IMR-90 (cell line): ENCODE measurements around the gene CCDC167. TPM values are rescaled to one million over a fixed set of nuclear protein-coding genes. Genes with fewer than 3 reads are reported as not detected.

Source experiments
- ATAC-seq: fragments of 200-7000 bp; cut with Tn5 transposase; 2 replicates; pipeline ENCODE4 v1.9.1; 2020; ENCODE audit warnings: low read depth, mild to moderate bottlenecking, moderate library complexity
- BruUV-seq: library from RNA; stranded (reverse); fragments of 400-500 nt; replicated peaks from 2 replicates; lab custom pipeline; 2021; lab: Mats Ljungman, UMichigan
- CTCF ChIA-PET: fragments of 300-600 bp; formaldehyde crosslinking; extraction: SDS; loops from one replicate; lab custom pipeline; 2021; ENCODE audit warnings: antibody characterized with exemption; lab: Yijun Ruan, JAX
- POLR2A ChIA-PET: fragments of 300-600 bp; sonication (Branson Sonifier 250); formaldehyde crosslinking; loops from one replicate; lab custom pipeline; 2022; ENCODE audit warnings: antibody characterized with exemption; ENCODE audit not compliant: unreplicated experiment; lab: Charles Lee
- DNase-seq: peaks from one replicate; pipeline ENCODE4 v3.0.0; 2013
- H2AFZ ChIP-seq: replicated peaks from 2 replicates; pipeline ENCODE3; 2013; ENCODE audit warnings: low read length, mild to moderate bottlenecking; ENCODE audit not compliant: poor library complexity
- H2AK5ac ChIP-seq: 2 replicates; pipeline ENCODE4 v1.6.1; 2013; ENCODE audit warnings: low read depth, low read length, inconsistent platforms
- H2AK9ac ChIP-seq: replicated peaks from 2 replicates; pipeline ENCODE3; 2013; ENCODE audit warnings: mild to moderate bottlenecking, low read depth, low read length, moderate library complexity; ENCODE audit not compliant: poor library complexity
- H2BK120ac ChIP-seq: 2 replicates; pipeline ENCODE4 v1.6.1; 2013; ENCODE audit warnings: low read depth, low read length, inconsistent platforms
- H2BK15ac ChIP-seq: 3 replicates; pipeline ENCODE4 v1.6.1; 2013; ENCODE audit warnings: low read depth, low read length, inconsistent platforms
- H2BK20ac ChIP-seq: 2 replicates; pipeline ENCODE4 v1.6.1; 2013; ENCODE audit warnings: low read depth, mild to moderate bottlenecking, inconsistent platforms, low read length, moderate library complexity
- H2BK5ac ChIP-seq: 2 replicates; pipeline ENCODE4 v1.6.1; 2013; ENCODE audit warnings: mild to moderate bottlenecking, low read depth, low read length, inconsistent platforms; ENCODE audit not compliant: poor library complexity, severe bottlenecking
- H3K14ac ChIP-seq: replicated peaks from 2 replicates; pipeline ENCODE4 v1.6.1; 2013; ENCODE audit warnings: low read depth, low read length, inconsistent platforms
- H3K18ac ChIP-seq: 2 replicates; pipeline ENCODE4 v1.6.1; 2013; ENCODE audit warnings: low read depth, low read length, control low read depth
- H3K23ac ChIP-seq: 2 replicates; pipeline ENCODE4 v1.6.1; 2013; ENCODE audit warnings: low read depth, low read length, inconsistent platforms
- H3K27ac ChIP-seq: 2 replicates; pipeline ENCODE4 v1.5.1; 2013; ENCODE audit warnings: mild to moderate bottlenecking, control low read depth, low read length; ENCODE audit not compliant: insufficient read depth
- H3K27me3 ChIP-seq: 2 replicates; pipeline ENCODE4 v1.6.1; 2013; ENCODE audit warnings: low read length; ENCODE audit not compliant: control insufficient read depth, insufficient read depth
- H3K36me3 ChIP-seq: 2 replicates; pipeline ENCODE4 v1.6.1; 2013; ENCODE audit warnings: low read length, mixed read lengths; ENCODE audit not compliant: control insufficient read depth, insufficient read depth
- H3K4ac ChIP-seq: 2 replicates; pipeline ENCODE4 v1.6.1; 2013; ENCODE audit warnings: low read depth, low read length, inconsistent platforms
- H3K4me1 ChIP-seq: 2 replicates; pipeline ENCODE4 v1.6.1; 2013; ENCODE audit warnings: low read length, mixed read lengths; ENCODE audit not compliant: control insufficient read depth, insufficient read depth
- H3K4me2 ChIP-seq: 2 replicates; pipeline ENCODE4 v1.6.1; 2013; ENCODE audit warnings: low read depth, mild to moderate bottlenecking, control low read depth, low read length, moderate library complexity
- H3K4me3 ChIP-seq: 2 replicates; pipeline ENCODE4 v1.5.1; 2013; ENCODE audit warnings: low read depth, mild to moderate bottlenecking, control low read depth, low read length, moderate library complexity; ENCODE audit not compliant: insufficient read depth
- H3K56ac ChIP-seq: 2 replicates; pipeline ENCODE4 v1.6.1; 2013; ENCODE audit warnings: low read length, inconsistent platforms; ENCODE audit not compliant: insufficient read depth; ENCODE audit errors: extremely low read depth
- H3K79me1 ChIP-seq, 2 experiments: 2 replicates each; pipeline ENCODE4 v1.6.1; 2013; ENCODE audit warnings: low read length in 2 of 2, inconsistent platforms in 1 of 2, low read depth in 1 of 2
- H3K9ac ChIP-seq: 2 replicates; pipeline ENCODE4 v1.6.1; 2013; ENCODE audit warnings: low read depth, low read length, control low read depth
- H3K9me1 ChIP-seq: 2 replicates; pipeline ENCODE4 v1.6.1; 2013; ENCODE audit warnings: low read length, inconsistent platforms; ENCODE audit not compliant: insufficient read depth
- H3K9me3 ChIP-seq: 2 replicates; pipeline ENCODE4 v1.6.1; 2013; ENCODE audit warnings: low read length; ENCODE audit not compliant: control insufficient read depth, insufficient read depth
- H4K20me1 ChIP-seq: 2 replicates; pipeline ENCODE4 v1.6.1; 2013; ENCODE audit warnings: low read length, inconsistent platforms; ENCODE audit not compliant: insufficient read depth
- H4K5ac ChIP-seq: 2 replicates; pipeline ENCODE4 v1.6.1; 2013; ENCODE audit warnings: mild to moderate bottlenecking, low read depth, low read length, control low read depth
- H4K8ac ChIP-seq, 2 experiments: 2 replicates each; pipeline ENCODE4 v1.6.1; 2013; ENCODE audit warnings: low read depth in 2 of 2, low read length in 2 of 2, control low read depth in 1 of 2, inconsistent platforms in 1 of 2
- H4K91ac ChIP-seq: 2 replicates; pipeline ENCODE4 v1.6.1; 2013; ENCODE audit warnings: low read depth, low read length, inconsistent platforms; ENCODE audit not compliant: insufficient read depth
- BHLHE40 ChIP-seq: fragments of 150-350 bp; IDR thresholded peaks from 2 replicates; pipeline ENCODE4 v1.6.1; 2016; ENCODE audit warnings: mild to moderate bottlenecking, low read depth, low read length
- CHD1 ChIP-seq: IDR thresholded peaks from 2 replicates; pipeline ENCODE4 v1.6.1; 2012; ENCODE audit warnings: low read depth, low read length, improper control_type of control experiment
- FOS ChIP-seq: fragments of 150-350 bp; IDR thresholded peaks from 2 replicates; pipeline ENCODE4 v1.6.1; 2016; ENCODE audit warnings: low read depth, low read length
- MAFK ChIP-seq: IDR thresholded peaks from 2 replicates; pipeline ENCODE4 v1.6.1; 2012; ENCODE audit warnings: low read depth, low read length, improper control_type of control experiment
- MAZ ChIP-seq: IDR thresholded peaks from 2 replicates; pipeline ENCODE4 v1.6.1; 2012; ENCODE audit warnings: low read depth, mild to moderate bottlenecking, low read length, improper control_type of control experiment, moderate library complexity, borderline replicate concordance
- NFE2L2 ChIP-seq: fragments of 150-350 bp; IDR thresholded peaks from 2 replicates; pipeline ENCODE4 v1.6.1; 2016; ENCODE audit warnings: low read depth, mild to moderate bottlenecking, low read length
- POLR2A ChIP-seq: IDR thresholded peaks from 2 replicates; pipeline ENCODE4 v1.6.1; 2012; ENCODE audit warnings: mild to moderate bottlenecking, low read depth, low read length
- RAD21 ChIP-seq: IDR thresholded peaks from 2 replicates; pipeline ENCODE4 v1.6.1; 2012; ENCODE audit warnings: low read length, improper control_type of control experiment
- RCOR1 ChIP-seq: IDR thresholded peaks from 2 replicates; pipeline ENCODE4 v1.6.1; 2012; ENCODE audit warnings: mild to moderate bottlenecking, low read length, improper control_type of control experiment; ENCODE audit not compliant: insufficient replicate concordance
- RFX5 ChIP-seq: IDR thresholded peaks from 2 replicates; pipeline ENCODE4 v1.8.0; 2012; ENCODE audit warnings: low read depth, mild to moderate bottlenecking, low read length, moderate library complexity
- SMC3 ChIP-seq: fragments of 150-350 bp; IDR thresholded peaks from 2 replicates; pipeline ENCODE4 v1.6.1; 2016; ENCODE audit warnings: low read depth, mild to moderate bottlenecking, antibody characterized with exemption, low read length, moderate library complexity
- USF2 ChIP-seq: fragments of 150-350 bp; IDR thresholded peaks from 2 replicates; pipeline ENCODE4 v1.6.1; 2017; ENCODE audit warnings: mild to moderate bottlenecking, antibody characterized with exemption, low read length, low read depth
- WGBS, 2 experiments: methylation state at CpG; one replicate each; pipeline versions ENCODE4 v1.1.5 to v1.1.7; 2013; ENCODE audit warnings: missing lambda C conversion rate in 2 of 2; ENCODE audit not compliant: insufficient read length in 1 of 2; ENCODE audit errors: extremely low coverage in 2 of 2; 5-methylcytosine and 5-hydroxymethylcytosine counted together
- dilution Hi-C: fragments of 300-500 bp; cut with HindIII; formaldehyde crosslinking; loops from one replicate; pipeline ENCODE4 v1.14.3; 2018; ENCODE audit warnings: low sequenced_read_pairs; ENCODE audit not compliant: unreplicated experiment
- in situ Hi-C: fragments of 300-500 bp; cut with MboI; formaldehyde crosslinking; loops from 3 replicates; pipeline ENCODE4 v1.14.3; 2019; ENCODE audit warnings: low sequenced_read_pairs, inconsistent platforms, mixed read lengths
- intact Hi-C: fragments of 100-400 bp; cut with micrococcal nuclease; formaldehyde crosslinking; loops from 2 replicates; pipeline ENCODE4 v1.10.0; 2022
- polyA plus RNA-seq, 3 experiments: library from polyadenylated mRNA; depleted of rRNA; stranded (reverse); fragments of >200 nt; gene quantifications; 2 replicates each; pipeline ENCODE4 v1.2.3, GENCODE V29; 2012; ENCODE audit warnings: low replicate concordance in 1 of 3
- total RNA-seq: library from RNA; depleted of rRNA; stranded (reverse); fragments of >200 nt; gene quantifications from 2 replicates; pipeline ENCODE4 v1.2.3, GENCODE V29; 2012
- TF ChIP-seq, protein P1 (sequence below): conservative IDR thresholded peaks from 2 replicates; pipeline ENCODE4 v1.5.1; 2012; ENCODE audit warnings: mild to moderate bottlenecking, low read depth, low read length, improper control_type of control experiment
- TF ChIP-seq, protein P2 (sequence below): fragments of 150-350 bp; IDR thresholded peaks from 2 replicates; pipeline ENCODE4 v1.6.1; 2016; ENCODE audit warnings: low read depth, mild to moderate bottlenecking, low read length, moderate library complexity, borderline replicate concordance

The CCDC167 gene
- total and polyA plus RNA-seq, 2 of the 4 experiments (the other 2 are of a cell fraction): 35.8 to 96.8 TPM

DNA sequence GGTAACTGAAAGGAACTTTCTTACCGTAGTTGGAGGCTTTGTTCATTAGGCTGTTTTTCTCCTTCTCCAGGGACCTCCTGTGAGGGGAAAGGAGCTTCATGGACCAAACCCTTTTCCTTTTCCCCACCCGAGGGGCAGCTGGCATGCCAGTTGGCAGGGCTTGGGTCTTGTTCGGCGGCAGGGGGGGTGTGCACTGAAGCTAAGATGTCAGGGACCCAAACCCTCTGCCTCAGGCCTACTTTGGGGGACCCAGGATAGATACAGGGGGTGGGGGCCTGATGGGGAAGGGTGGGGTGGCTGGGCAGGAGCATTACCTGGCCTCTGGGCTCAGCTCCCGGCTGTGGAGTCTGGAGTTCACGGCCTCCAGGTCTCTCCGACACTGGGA, 14.9 kb downstream of the CCDC167 start:
- Histone ChIP-seq H3K79me1 (peaks cover 0 to 12% of the 10 kb centered on the region in 2 experiments; a peak in 1 of 4 replicates), H3K4me3 (no peak overlapping the region), H4K91ac (no peak overlapping the region), H2BK5ac (no peak overlapping the region), H2BK20ac (no peak overlapping the region), H2BK15ac (no peak overlapping the region), H3K56ac (no peak overlapping the region), H2AFZ (no peak overlapping the region), H3K18ac (no peak overlapping the region), H2AK5ac (no peak overlapping the region), H2BK120ac (no peak overlapping the region), H3K4ac (no peak overlapping the region), H3K27me3 (no peaks in the 10 kb centered on the region), H3K14ac (no peak overlapping the region), H4K8ac (no peak overlapping the region), H4K20me1 (peaks cover 13% of the 10 kb centered on the region), H4K5ac (no peak overlapping the region), H3K9me1 (no peaks in the 10 kb centered on the region; the same call in 1 of the 2 replicates), H2AK9ac (no peak overlapping the region), H3K9me3 (no peaks in the 10 kb centered on the region), H3K36me3 (peaks cover 27% of the 10 kb centered on the region), H3K4me2 (no peak overlapping the region), H3K23ac (no peak overlapping the region), H3K4me1 (no peaks in the 10 kb centered on the region), H3K9ac (no peak overlapping the region), H3K27ac (no peak overlapping the region)
- POLR2A ChIA-PET: no interaction called here
- WGBS, 2 experiments: 100% methylated on average over 2 of the region's 7 CpGs; no CpG with 5 or more reads in 1 of the 2 experiments
- in situ Hi-C loops: loop anchor here (5.0 kb wide), 1 partner anchor 208 kb away; no protein-coding TSS in a partner anchor
- dilution Hi-C loops: no loop called here
- BruUV-seq: no TSS peak
- TF ChIP-seq RAD21 (no peak), RCOR1 (no peak), SMC3 (no peak), CHD1 (no peak), BHLHE40 (no peak), USF2 (no peak), MAZ (no peak), NFE2L2 (no peak), POLR2A (no peak), MAFK (no peak), FOS (no peak), RFX5 (no peak)
- TF ChIP-seq, protein P1, sequence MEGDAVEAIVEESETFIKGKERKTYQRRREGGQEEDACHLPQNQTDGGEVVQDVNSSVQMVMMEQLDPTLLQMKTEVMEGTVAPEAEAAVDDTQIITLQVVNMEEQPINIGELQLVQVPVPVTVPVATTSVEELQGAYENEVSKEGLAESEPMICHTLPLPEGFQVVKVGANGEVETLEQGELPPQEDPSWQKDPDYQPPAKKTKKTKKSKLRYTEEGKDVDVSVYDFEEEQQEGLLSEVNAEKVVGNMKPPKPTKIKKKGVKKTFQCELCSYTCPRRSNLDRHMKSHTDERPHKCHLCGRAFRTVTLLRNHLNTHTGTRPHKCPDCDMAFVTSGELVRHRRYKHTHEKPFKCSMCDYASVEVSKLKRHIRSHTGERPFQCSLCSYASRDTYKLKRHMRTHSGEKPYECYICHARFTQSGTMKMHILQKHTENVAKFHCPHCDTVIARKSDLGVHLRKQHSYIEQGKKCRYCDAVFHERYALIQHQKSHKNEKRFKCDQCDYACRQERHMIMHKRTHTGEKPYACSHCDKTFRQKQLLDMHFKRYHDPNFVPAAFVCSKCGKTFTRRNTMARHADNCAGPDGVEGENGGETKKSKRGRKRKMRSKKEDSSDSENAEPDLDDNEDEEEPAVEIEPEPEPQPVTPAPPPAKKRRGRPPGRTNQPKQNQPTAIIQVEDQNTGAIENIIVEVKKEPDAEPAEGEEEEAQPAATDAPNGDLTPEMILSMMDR: no peak
- TF ChIP-seq, protein P2, sequence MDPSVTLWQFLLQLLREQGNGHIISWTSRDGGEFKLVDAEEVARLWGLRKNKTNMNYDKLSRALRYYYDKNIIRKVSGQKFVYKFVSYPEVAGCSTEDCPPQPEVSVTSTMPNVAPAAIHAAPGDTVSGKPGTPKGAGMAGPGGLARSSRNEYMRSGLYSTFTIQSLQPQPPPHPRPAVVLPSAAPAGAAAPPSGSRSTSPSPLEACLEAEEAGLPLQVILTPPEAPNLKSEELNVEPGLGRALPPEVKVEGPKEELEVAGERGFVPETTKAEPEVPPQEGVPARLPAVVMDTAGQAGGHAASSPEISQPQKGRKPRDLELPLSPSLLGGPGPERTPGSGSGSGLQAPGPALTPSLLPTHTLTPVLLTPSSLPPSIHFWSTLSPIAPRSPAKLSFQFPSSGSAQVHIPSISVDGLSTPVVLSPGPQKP: no peak
- intact Hi-C loops: loop anchor here (1.0 to 5.0 kb wide), 4 partner anchors 46 to 1008 kb away; no protein-coding TSS in a partner anchor
- DNase-seq (no peak), ATAC-seq (no peak)
- CTCF ChIA-PET: interaction anchor here (0.6 kb wide), 1 partner anchor 418 kb away, joined by 3 read pairs; no protein-coding TSS in a partner anchor
